GM12865 (cell line): ENCODE results near the gene PRDM16.

Experiments used
- DNase-seq: peaks from one replicate; pipeline ENCODE4 v3.0.0; 2010; ENCODE audit warnings: low read depth
- H3K4me3 ChIP-seq: 2 replicates; pipeline ENCODE4 v1.5.1; 2011; ENCODE audit warnings: mild to moderate bottlenecking, low read depth, low read length, control low read depth
- CTCF ChIP-seq: IDR thresholded peaks from 2 replicates; pipeline ENCODE4 v1.5.1; 2011; ENCODE audit warnings: low read length, control low read depth, low read depth, inconsistent platforms; ENCODE audit not compliant: insufficient read depth; ENCODE audit errors: missing control alignments

Gene PRDM16

GRCh38 chr1:3136532-3136931 is 67.5 kb downstream of the PRDM16 start:
- TF ChIP-seq CTCF, result no peak
- no peak overlapping the region for H3K4me3 ChIP-seq
- DNase-seq, result no peak

- H3K4me3 ChIP-seq, result no peak overlapping the region
- TF ChIP-seq CTCF, result no peak
- no peak for DNase-seq
Observed at GRCh38 chr1:3137111-3138100, 68.4 kb downstream of the PRDM16 start.

GRCh38 chr1:3138623-3139151 is 69.7 kb downstream of the PRDM16 start:
- DNase-seq, result no peak
- TF ChIP-seq CTCF, result no peak
- no peak overlapping the region for H3K4me3 ChIP-seq

- TF ChIP-seq CTCF, result no peak
- no peak for DNase-seq
- no peak overlapping the region for H3K4me3 ChIP-seq
Observed at GRCh38 chr1:3139451-3139852, 70.4 kb downstream of the PRDM16 start.

GRCh38 chr1:3139871-3140361 is 70.9 kb downstream of the PRDM16 start:
- DNase-seq, result no peak
- H3K4me3 ChIP-seq, result no peak overlapping the region
- TF ChIP-seq CTCF, result no peak

GRCh38 chr1:3140437-3140836 is 71.4 kb downstream of the PRDM16 start:
- DNase-seq, result no peak
- no peak overlapping the region for H3K4me3 ChIP-seq
- no peak for TF ChIP-seq CTCF
